ENCODE data around the gene RBM45.

Gene RBM45

GRCh38 chr2:178163911-178164310 lies 51.7 kb downstream of the RBM45 start:
- DNase-seq, result no peak

- no peak for DNase-seq
Observed at GRCh38 chr2:178173657-178174056, 61.4 kb downstream of the RBM45 start.

DNA sequence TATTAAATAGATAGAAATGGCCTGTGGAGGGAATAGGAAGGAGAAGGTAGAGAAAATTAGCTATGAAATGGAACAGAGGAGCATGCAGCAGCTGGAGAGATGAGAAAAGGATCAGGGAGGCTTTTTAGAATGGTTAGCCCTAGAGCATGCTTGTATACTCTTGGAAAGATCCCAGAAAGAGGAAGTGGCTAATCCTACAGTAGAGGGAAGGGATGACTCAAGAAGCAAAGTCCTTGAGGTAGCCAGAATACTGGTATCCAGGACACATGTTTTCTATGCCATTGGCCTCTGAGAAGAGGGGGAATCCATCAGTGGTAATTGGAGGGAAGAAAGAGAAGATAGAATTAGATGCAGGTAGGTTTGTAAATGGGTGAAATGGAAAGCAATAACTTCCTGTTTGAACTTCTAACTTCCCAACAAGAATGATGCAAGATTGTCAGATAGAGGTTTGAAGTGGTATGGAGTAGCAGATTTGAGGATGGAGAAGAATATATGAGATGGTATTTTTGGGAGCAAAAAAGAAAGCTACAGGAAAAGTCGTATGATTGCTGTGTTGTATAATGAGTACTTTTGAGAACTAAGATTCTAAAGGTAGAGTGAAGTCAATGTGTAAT lies 64.9 kb downstream of the RBM45 start:
- DNase-seq, result no peak

All from kidney glomerular epithelial cell (primary cell).